ENCODE results near the gene JPH3.

Gene JPH3

DNA sequence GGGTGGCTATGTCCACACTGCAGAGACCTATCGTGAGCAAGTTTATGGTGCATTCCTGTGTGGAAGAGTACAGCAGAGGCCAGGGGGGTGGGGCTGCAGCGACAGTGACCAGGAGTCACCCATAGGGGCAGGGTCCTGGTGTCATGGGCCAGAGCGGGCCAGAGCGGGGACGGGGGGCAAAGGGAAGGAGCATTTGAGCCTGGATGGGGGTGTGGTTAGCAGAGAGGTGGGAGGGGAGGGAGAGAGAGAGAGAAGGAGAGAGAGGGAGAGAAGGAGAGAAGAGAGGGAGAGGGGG lies 17.8 kb downstream of the JPH3 start:
- DNase-seq (ENCODE audit: insufficient read length, low spot score) = no peak
- TF ChIP-seq, protein P1, sequence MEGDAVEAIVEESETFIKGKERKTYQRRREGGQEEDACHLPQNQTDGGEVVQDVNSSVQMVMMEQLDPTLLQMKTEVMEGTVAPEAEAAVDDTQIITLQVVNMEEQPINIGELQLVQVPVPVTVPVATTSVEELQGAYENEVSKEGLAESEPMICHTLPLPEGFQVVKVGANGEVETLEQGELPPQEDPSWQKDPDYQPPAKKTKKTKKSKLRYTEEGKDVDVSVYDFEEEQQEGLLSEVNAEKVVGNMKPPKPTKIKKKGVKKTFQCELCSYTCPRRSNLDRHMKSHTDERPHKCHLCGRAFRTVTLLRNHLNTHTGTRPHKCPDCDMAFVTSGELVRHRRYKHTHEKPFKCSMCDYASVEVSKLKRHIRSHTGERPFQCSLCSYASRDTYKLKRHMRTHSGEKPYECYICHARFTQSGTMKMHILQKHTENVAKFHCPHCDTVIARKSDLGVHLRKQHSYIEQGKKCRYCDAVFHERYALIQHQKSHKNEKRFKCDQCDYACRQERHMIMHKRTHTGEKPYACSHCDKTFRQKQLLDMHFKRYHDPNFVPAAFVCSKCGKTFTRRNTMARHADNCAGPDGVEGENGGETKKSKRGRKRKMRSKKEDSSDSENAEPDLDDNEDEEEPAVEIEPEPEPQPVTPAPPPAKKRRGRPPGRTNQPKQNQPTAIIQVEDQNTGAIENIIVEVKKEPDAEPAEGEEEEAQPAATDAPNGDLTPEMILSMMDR (IDR thresholded peaks at IDR 0.05; ENCODE audit: insufficient read depth, missing control alignments) = no peak
- FAIRE-seq = no peak

DNA sequence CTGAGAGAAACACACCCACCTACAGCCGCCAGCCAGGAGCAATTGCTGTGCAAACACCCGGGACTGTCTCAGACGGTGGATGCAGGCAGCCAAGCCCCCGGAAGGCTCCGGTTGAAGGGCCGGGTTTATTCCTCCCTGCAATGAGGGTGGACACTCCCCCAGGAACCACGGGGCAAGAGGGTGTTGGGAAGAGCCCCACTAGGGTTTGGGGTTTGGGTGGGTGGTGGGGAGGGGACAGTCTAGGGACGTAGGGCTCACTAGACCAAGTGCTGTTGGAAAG lies 19.2 kb downstream of the JPH3 start:
- DNase-seq (ENCODE audit: insufficient read length, low spot score) (no peak), FAIRE-seq (no peak)
- TF ChIP-seq, protein P1 (IDR thresholded peaks at IDR 0.05; ENCODE audit: insufficient read depth, missing control alignments) = no peak

DNA sequence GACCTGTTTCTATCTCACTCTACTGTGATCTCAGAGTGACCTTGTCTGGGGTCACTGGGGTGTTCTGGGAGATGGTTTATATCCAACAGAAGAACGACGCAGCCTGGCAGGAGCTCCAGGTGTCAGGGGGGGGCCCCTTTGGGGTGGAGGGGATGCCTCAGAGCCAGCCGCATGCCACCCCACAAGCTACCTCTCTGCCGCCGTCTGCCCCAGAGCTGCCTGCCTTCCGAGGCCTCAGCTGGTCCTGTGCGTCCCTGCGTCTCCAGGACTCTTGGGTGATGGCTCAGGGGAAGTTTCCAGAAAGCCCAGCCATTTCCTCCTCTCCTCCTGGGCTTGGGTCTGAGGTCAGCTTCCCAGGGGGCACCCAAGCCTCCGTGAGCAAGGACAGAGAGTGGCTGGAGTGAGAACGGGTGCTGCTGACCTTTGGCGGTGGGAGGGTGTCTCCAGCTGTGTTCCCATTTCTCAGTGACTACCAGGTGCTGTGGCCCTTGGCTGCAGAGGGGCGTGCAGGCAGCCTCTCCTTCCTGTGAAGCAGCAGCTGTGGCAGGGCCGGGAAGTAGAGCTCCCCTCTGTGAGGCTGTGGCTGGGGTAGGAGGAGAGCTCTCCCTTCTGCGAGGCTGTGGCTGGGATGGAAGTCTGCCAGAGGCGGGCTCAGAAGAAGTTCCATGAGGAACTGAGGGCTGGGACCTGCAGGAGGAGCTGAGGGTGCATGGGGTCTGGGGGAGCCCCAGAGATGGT lies 19.8 kb downstream of the JPH3 start:
- FAIRE-seq = no peak
- no peak for DNase-seq (ENCODE audit: insufficient read length, low spot score)
- TF ChIP-seq, protein P1 (IDR thresholded peaks at IDR 0.05; ENCODE audit: insufficient read depth, missing control alignments) = no peak

DNA sequence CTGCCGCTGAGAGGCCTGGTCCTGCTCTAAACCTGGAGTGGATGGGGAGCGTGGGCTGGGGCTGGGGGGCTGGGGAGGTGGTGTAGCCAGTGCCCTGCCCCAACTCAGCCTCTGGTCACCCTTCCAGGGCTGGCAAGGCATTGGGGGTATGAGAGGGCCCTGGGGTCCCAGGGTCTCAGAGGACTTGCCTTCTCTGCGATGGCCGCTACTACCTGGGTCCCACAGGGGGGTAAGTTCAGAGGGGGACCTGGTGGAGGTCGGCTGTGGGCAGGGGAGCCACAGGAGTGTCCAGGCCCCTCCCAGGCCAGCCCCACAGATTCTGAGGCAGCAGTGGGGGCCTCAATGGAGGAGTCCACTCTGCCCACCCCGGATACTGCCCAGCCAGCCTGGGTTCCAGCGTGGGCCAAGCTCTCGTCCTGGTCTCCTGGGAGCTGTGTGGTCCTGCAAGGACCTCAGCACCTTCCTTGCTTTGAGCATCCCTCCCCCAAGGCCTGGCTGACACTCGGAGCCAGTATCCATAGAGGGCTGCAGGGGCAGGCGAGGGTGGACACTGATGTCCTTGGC lies 20.5 kb downstream of the JPH3 start:
- DNase-seq (ENCODE audit: insufficient read length, low spot score) (no peak), FAIRE-seq (no peak)
- TF ChIP-seq, protein P1 (IDR thresholded peaks at IDR 0.05; ENCODE audit: insufficient read depth, missing control alignments) = no peak

DNA sequence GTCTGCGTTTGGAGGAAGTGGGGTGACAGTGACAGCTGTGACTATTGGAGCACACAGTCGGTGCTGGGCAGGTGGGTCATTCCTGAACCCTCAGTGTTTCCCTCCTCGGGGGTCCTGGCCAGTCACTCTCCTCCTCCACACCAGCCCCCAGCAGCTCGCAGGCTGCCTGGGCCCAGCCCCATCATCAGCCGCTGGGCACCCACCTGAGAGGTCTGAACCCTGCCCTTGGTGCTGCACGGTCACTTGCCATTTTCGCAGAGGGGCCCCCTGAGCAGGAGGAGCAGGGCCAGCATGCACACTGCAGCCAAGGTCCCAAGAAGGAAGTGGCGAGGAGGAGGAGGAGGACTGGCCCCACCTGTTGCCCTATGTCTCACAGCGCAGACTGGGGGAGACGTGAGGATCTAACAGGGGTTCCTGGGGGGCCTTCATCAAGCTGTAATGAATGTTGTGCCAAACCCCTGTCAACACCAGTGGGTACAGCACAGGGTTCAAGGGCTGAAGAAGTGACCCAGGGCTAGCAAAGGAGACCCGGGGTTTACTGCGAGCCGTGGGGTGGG lies 23.0 kb downstream of the JPH3 start:
- TF ChIP-seq, protein P1 (IDR thresholded peaks at IDR 0.05; ENCODE audit: insufficient read depth, missing control alignments) = no peak
- no peak for FAIRE-seq
- no peak for DNase-seq (ENCODE audit: insufficient read length, low spot score)

DNA sequence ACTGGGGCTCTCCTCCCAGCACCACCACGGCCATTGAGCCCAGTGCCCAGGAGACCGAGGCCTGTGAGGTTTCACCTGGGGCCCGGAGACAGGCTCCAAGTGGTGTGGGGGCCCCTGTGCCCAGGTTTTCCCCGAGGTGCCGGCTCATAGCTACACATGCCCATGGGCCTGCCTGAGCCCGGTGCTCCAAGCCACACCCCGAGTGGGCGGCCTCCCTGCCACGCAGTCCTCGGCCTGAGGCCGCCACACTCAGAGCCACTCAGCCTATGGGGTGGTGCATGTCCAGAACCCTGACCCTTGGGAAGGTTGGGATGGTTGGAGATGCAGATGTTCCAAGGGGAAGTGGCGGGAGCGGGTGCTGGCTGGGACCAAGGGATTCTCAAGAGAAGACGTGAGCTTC lies 24.1 kb downstream of the JPH3 start:
- FAIRE-seq = no peak
- DNase-seq (ENCODE audit: insufficient read length, low spot score) = no peak
- TF ChIP-seq, protein P1 (IDR thresholded peaks at IDR 0.05; ENCODE audit: insufficient read depth, missing control alignments) = no peak

DNA sequence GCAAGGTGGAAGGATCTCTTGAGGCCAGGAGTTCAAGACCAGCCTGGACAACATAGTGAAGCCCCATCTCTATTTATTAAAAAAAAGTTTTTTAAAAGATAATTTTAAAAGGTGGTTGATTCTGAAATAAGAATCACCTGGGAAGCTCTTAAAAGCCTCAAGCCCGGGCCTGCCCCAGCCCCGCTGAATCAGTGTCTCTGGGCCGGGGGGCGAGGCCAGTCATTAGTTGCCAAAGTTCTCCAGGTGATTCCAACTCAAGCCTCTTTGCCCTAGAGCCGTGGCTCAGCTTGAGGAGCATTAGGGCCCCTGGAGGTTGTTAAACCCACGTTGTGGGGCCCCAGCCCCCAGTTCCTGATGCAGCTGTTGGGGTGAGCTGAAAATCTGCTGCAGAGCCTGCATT lies 24.6 kb downstream of the JPH3 start:
- TF ChIP-seq, protein P1 (IDR thresholded peaks at IDR 0.05; ENCODE audit: insufficient read depth, missing control alignments) = no peak
- DNase-seq (ENCODE audit: insufficient read length, low spot score) (no peak), FAIRE-seq (no peak)

Data from D721Med (cell line).